Liver (tissue), 9 donors: ENCODE results near the gene B3GNT2. TPM values are rescaled to one million over a fixed set of nuclear protein-coding genes. Genes with fewer than 3 reads are reported as not detected.

Source experiments
- DNase-seq: peaks from one replicate; pipeline ENCODE4 v3.0.0-alpha.2; 2017; ENCODE audit warnings: low spot score
- H3K27ac ChIP-seq, 2 donors: one replicate each; pipeline ENCODE4 v1.7.0; 2013; ENCODE audit warnings: inconsistent platforms in 2 of 2, low read length in 2 of 2, control low read depth in 1 of 2, low read depth in 1 of 2, mild to moderate bottlenecking in 1 of 2
- H3K27me3 ChIP-seq, 4 donors: one replicate each; pipeline versions ENCODE4 v1.6.1 to v1.7.0; 2013; ENCODE audit warnings: low read length in 3 of 4, inconsistent platforms in 1 of 4, mild to moderate bottlenecking in 1 of 4, moderate library complexity in 1 of 4; ENCODE audit not compliant: control insufficient read depth in 4 of 4, insufficient read depth in 4 of 4
- H3K36me3 ChIP-seq, 4 donors: one replicate each; pipeline versions ENCODE4 v1.6.1 to v1.7.0; 2013; ENCODE audit warnings: low read length in 3 of 4, mild to moderate bottlenecking in 3 of 4, low read depth in 1 of 4, moderate library complexity in 1 of 4; ENCODE audit not compliant: control insufficient read depth in 4 of 4, insufficient read depth in 3 of 4
- H3K4me1 ChIP-seq, 4 donors: one replicate each; pipeline versions ENCODE4 v1.6.1 to v1.7.0; 2013; ENCODE audit warnings: low read length in 3 of 4, mild to moderate bottlenecking in 3 of 4, moderate library complexity in 1 of 4; ENCODE audit not compliant: control insufficient read depth in 4 of 4, insufficient read depth in 4 of 4
- H3K4me3 ChIP-seq, 3 donors: one replicate each; pipeline versions ENCODE4 v1.6.1 to v1.7.0; 2013; ENCODE audit warnings: low read length in 3 of 3, control low read depth in 1 of 3, low read depth in 1 of 3, mild to moderate bottlenecking in 1 of 3
- H3K9ac ChIP-seq, 2 donors: one replicate each; pipeline ENCODE4 v1.7.0; 2013; ENCODE audit warnings: low read length in 2 of 2, mild to moderate bottlenecking in 2 of 2, moderate library complexity in 2 of 2, control low read depth in 1 of 2, low read depth in 1 of 2
- H3K9me3 ChIP-seq, 4 donors: one replicate each; pipeline versions ENCODE4 v1.6.1 to v1.7.0; 2013; ENCODE audit warnings: low read length in 3 of 4; ENCODE audit not compliant: control insufficient read depth in 4 of 4
- EGR1 ChIP-seq, 2 donors: IDR thresholded peaks; 2 replicates each; pipeline ENCODE4 v1.6.1; 2016 to 2018; ENCODE audit warnings: antibody characterized with exemption in 2 of 2, low read depth in 2 of 2
- FOXA1 ChIP-seq: IDR thresholded peaks from 2 replicates; pipeline ENCODE4 v1.6.1; 2016; ENCODE audit warnings: antibody characterized with exemption
- FOXA2 ChIP-seq: IDR thresholded peaks from 2 replicates; pipeline ENCODE4 v1.6.1; 2016; ENCODE audit warnings: antibody characterized with exemption
- GABPA ChIP-seq, 2 donors: IDR thresholded peaks in 1 of 2; conservative IDR thresholded peaks in 1 of 2; 2 replicates each; pipeline ENCODE4 v1.6.1; 2016; ENCODE audit warnings: antibody characterized with exemption in 2 of 2, mild to moderate bottlenecking in 1 of 2, moderate library complexity in 1 of 2
- HNF4A ChIP-seq, 2 donors: conservative IDR thresholded peaks; 2 replicates each; pipeline ENCODE4 v1.6.1; 2016; ENCODE audit warnings: antibody characterized with exemption in 2 of 2, mild to moderate bottlenecking in 2 of 2
- HNF4G ChIP-seq: IDR thresholded peaks from 2 replicates; pipeline ENCODE4 v1.6.1; 2016; ENCODE audit warnings: antibody characterized with exemption
- JUND ChIP-seq, 2 donors: IDR thresholded peaks; 2 replicates each; pipeline ENCODE4 v1.6.1; 2016; ENCODE audit warnings: antibody characterized with exemption in 2 of 2
- NR2F2 ChIP-seq: IDR thresholded peaks from 2 replicates; pipeline ENCODE4 v1.6.1; 2016; ENCODE audit warnings: antibody characterized with exemption
- RAD21 ChIP-seq, 2 donors: IDR thresholded peaks; 2 replicates each; pipeline ENCODE4 v1.6.1; 2016; ENCODE audit warnings: antibody characterized with exemption in 2 of 2, mild to moderate bottlenecking in 2 of 2
- RXRA ChIP-seq, 2 donors: IDR thresholded peaks; 2 replicates each; pipeline ENCODE4 v1.6.1; 2017 to 2018; ENCODE audit warnings: antibody characterized with exemption in 2 of 2, mild to moderate bottlenecking in 1 of 2
- SP1 ChIP-seq: IDR thresholded peaks from 2 replicates; pipeline ENCODE4 v1.6.1; 2018; ENCODE audit warnings: antibody characterized with exemption, mild to moderate bottlenecking
- TAF1 ChIP-seq: conservative IDR thresholded peaks from 2 replicates; pipeline ENCODE4 v1.6.1; 2016; ENCODE audit warnings: antibody characterized with exemption, mild to moderate bottlenecking
- YY1 ChIP-seq: IDR thresholded peaks from 2 replicates; pipeline ENCODE4 v1.6.1; 2016; ENCODE audit warnings: antibody characterized with exemption, mild to moderate bottlenecking
- WGBS: extraction: QIAGEN DNeasy Blood & Tissue Kit; methylation state at CpG from one replicate; pipeline ENCODE4 v1.1.7; 2013; 5-methylcytosine and 5-hydroxymethylcytosine counted together
- polyA plus RNA-seq, 2 donors: library from polyadenylated mRNA; stranded (reverse) in 1 of 2; unstranded in 1 of 2; fragments of 200-250 nt in 1 of 2; fragments of >200 nt in 1 of 2; fragmentation: Nextera tagmentation in 1 of 2; extraction: Ambion mirVana in 1 of 2; gene quantifications; one replicate each; pipeline versions ENCODE4 v1.2.1 to v1.2.3, GENCODE V29; 2013 to 2015
- total RNA-seq, 2 donors: library from RNA; depleted of rRNA; stranded (reverse); fragments of >200 nt; gene quantifications; one replicate each; pipeline ENCODE4 v1.2.3, GENCODE V29; 2014
- TF ChIP-seq, protein P1 (sequence below): IDR thresholded peaks from 2 replicates; pipeline ENCODE4 v1.6.1; 2016; ENCODE audit warnings: antibody characterized with exemption
- TF ChIP-seq, protein P2 (sequence below): IDR thresholded peaks from 2 replicates; pipeline ENCODE4 v1.6.1; 2016; ENCODE audit warnings: antibody characterized with exemption, mild to moderate bottlenecking
- TF ChIP-seq, protein P3 (sequence below): IDR thresholded peaks from 2 replicates; pipeline ENCODE4 v1.6.1; 2016; ENCODE audit warnings: antibody characterized with exemption
- TF ChIP-seq, protein P4 (sequence below): IDR thresholded peaks from 2 replicates; pipeline ENCODE4 v1.6.1; 2016; ENCODE audit warnings: antibody characterized with exemption
- TF ChIP-seq, protein P5 (sequence below): fragments of 150-350 bp; IDR thresholded peaks from 2 replicates; pipeline ENCODE4 v1.5.1; 2017; ENCODE audit warnings: improper control_type of control experiment, low read depth, low read length; ENCODE audit not compliant: missing input control
- donor health status: healthy.
- donor health status: healthy.
- donor health status: healthy.
- donor health status: healthy.
- donor health status: healthy.

The B3GNT2 gene
- total and polyA plus RNA-seq, 4 donors: 6.4 to 20.2 (median 14.2) TPM

DNA sequence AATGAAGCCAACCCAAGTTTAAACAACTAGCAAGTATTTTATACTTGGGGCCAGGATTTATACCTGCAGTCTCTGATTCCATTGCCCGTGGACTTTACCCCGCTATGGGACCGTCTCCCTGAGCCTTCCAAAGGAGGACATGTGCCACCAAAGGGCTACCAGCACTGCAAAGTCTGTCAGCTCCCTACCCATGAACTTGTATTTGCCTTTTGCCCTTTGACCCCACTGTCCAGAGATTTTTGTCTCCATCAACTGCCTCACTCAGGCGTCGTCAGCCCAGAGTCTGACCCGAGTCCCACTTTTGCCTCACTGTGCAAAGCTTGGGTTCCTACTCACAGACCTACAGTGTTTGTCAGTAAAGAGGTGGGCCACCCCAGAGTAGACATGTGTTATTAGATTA is 40.6 kb downstream of the B3GNT2 start:
- no peaks in the 10 kb centered on the region for H3K27me3 ChIP-seq
- DNase-seq: no peak
- H3K4me1 ChIP-seq: no peaks in the 10 kb centered on the region
- TF ChIP-seq YY1 (no peak), SP1 (no peak), JUND (IDR thresholded peaks at IDR 0.05) (no peak), HNF4A (conservative IDR thresholded peaks at IDR 0.05) (peak; percentile 44 to 71), TAF1 (no peak), RXRA (IDR thresholded peaks at IDR 0.05) (peak in 1 of 2 donors; percentile 59), EGR1 (IDR thresholded peaks at IDR 0.05; ENCODE audit: low read depth in 2 of 2) (no peak), GABPA (IDR thresholded peaks at IDR 0.05 in 1 of 2, conservative IDR thresholded peaks at IDR 0.05 in 1 of 2) (no peak), FOXA2 (no peak), HNF4G (peak; percentile 23), RAD21 (IDR thresholded peaks at IDR 0.05) (peak in 1 of 2 donors; percentile 8), NR2F2 (peak; percentile 20), FOXA1 (no peak)
- TF ChIP-seq, protein P1, sequence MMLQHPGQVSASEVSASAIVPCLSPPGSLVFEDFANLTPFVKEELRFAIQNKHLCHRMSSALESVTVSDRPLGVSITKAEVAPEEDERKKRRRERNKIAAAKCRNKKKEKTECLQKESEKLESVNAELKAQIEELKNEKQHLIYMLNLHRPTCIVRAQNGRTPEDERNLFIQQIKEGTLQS: no peak
- TF ChIP-seq, protein P2, sequence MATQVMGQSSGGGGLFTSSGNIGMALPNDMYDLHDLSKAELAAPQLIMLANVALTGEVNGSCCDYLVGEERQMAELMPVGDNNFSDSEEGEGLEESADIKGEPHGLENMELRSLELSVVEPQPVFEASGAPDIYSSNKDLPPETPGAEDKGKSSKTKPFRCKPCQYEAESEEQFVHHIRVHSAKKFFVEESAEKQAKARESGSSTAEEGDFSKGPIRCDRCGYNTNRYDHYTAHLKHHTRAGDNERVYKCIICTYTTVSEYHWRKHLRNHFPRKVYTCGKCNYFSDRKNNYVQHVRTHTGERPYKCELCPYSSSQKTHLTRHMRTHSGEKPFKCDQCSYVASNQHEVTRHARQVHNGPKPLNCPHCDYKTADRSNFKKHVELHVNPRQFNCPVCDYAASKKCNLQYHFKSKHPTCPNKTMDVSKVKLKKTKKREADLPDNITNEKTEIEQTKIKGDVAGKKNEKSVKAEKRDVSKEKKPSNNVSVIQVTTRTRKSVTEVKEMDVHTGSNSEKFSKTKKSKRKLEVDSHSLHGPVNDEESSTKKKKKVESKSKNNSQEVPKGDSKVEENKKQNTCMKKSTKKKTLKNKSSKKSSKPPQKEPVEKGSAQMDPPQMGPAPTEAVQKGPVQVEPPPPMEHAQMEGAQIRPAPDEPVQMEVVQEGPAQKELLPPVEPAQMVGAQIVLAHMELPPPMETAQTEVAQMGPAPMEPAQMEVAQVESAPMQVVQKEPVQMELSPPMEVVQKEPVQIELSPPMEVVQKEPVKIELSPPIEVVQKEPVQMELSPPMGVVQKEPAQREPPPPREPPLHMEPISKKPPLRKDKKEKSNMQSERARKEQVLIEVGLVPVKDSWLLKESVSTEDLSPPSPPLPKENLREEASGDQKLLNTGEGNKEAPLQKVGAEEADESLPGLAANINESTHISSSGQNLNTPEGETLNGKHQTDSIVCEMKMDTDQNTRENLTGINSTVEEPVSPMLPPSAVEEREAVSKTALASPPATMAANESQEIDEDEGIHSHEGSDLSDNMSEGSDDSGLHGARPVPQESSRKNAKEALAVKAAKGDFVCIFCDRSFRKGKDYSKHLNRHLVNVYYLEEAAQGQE: no peak
- TF ChIP-seq, protein P3, sequence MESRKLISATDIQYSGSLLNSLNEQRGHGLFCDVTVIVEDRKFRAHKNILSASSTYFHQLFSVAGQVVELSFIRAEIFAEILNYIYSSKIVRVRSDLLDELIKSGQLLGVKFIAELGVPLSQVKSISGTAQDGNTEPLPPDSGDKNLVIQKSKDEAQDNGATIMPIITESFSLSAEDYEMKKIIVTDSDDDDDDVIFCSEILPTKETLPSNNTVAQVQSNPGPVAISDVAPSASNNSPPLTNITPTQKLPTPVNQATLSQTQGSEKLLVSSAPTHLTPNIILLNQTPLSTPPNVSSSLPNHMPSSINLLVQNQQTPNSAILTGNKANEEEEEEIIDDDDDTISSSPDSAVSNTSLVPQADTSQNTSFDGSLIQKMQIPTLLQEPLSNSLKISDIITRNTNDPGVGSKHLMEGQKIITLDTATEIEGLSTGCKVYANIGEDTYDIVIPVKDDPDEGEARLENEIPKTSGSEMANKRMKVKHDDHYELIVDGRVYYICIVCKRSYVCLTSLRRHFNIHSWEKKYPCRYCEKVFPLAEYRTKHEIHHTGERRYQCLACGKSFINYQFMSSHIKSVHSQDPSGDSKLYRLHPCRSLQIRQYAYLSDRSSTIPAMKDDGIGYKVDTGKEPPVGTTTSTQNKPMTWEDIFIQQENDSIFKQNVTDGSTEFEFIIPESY: no peak
- TF ChIP-seq, protein P4, sequence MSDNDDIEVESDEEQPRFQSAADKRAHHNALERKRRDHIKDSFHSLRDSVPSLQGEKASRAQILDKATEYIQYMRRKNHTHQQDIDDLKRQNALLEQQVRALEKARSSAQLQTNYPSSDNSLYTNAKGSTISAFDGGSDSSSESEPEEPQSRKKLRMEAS: no peak
- TF ChIP-seq, protein P5, sequence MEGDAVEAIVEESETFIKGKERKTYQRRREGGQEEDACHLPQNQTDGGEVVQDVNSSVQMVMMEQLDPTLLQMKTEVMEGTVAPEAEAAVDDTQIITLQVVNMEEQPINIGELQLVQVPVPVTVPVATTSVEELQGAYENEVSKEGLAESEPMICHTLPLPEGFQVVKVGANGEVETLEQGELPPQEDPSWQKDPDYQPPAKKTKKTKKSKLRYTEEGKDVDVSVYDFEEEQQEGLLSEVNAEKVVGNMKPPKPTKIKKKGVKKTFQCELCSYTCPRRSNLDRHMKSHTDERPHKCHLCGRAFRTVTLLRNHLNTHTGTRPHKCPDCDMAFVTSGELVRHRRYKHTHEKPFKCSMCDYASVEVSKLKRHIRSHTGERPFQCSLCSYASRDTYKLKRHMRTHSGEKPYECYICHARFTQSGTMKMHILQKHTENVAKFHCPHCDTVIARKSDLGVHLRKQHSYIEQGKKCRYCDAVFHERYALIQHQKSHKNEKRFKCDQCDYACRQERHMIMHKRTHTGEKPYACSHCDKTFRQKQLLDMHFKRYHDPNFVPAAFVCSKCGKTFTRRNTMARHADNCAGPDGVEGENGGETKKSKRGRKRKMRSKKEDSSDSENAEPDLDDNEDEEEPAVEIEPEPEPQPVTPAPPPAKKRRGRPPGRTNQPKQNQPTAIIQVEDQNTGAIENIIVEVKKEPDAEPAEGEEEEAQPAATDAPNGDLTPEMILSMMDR: no peak
- H3K4me3 ChIP-seq: no peak overlapping the region
- no peak overlapping the region for H3K27ac ChIP-seq
- H3K9me3 ChIP-seq: no peaks in the 10 kb centered on the region
- H3K9ac ChIP-seq: no peak overlapping the region
- H3K36me3 ChIP-seq: no peaks in the 10 kb centered on the region
- WGBS: 69% methylated on average over 6 of the region's 6 CpGs
